ENCODE data around the gene ZNF224. TPM values are rescaled to one million over a fixed set of nuclear protein-coding genes. Genes with fewer than 3 reads are reported as not detected.

The ZNF224 gene
- total RNA-seq, 1 experiment from 2014 or later: 5.6 TPM

DNA sequence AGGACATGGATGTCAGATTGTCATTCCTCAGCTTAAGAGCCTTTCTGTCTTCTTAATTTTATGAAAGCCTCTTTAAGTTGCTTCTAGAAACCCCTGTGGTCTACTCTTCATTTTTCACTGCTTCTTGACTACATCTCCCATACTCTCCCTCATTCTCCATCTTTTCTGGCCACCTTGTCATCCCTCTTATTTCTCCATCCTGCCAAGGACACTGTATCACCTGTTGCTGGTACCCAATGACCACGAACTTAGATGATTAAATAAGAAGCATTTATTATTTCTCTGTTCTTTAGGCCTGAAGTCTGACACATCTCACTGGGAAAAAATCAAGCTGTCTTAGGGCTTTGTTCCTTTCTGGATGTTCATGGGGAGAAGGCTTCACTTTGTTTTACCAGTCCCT is 33.1 kb upstream of the ZNF224 start:
- TF ChIP-seq EZH2 (IDR thresholded peaks at IDR 0.05; ENCODE audit: low read length, unreplicated experiment): no peak
- TF ChIP-seq, protein P1, sequence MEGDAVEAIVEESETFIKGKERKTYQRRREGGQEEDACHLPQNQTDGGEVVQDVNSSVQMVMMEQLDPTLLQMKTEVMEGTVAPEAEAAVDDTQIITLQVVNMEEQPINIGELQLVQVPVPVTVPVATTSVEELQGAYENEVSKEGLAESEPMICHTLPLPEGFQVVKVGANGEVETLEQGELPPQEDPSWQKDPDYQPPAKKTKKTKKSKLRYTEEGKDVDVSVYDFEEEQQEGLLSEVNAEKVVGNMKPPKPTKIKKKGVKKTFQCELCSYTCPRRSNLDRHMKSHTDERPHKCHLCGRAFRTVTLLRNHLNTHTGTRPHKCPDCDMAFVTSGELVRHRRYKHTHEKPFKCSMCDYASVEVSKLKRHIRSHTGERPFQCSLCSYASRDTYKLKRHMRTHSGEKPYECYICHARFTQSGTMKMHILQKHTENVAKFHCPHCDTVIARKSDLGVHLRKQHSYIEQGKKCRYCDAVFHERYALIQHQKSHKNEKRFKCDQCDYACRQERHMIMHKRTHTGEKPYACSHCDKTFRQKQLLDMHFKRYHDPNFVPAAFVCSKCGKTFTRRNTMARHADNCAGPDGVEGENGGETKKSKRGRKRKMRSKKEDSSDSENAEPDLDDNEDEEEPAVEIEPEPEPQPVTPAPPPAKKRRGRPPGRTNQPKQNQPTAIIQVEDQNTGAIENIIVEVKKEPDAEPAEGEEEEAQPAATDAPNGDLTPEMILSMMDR (conservative IDR thresholded peaks at IDR 0.05; ENCODE audit: low read depth, low read length): no peak
- TF ChIP-seq EZH2phosphoT487 (IDR thresholded peaks at IDR 0.05; ENCODE audit: borderline replicate concordance, low read length): no peak
- intact Hi-C loops (cut with micrococcal nuclease): no loop called here
- Histone ChIP-seq H2AFZ (ENCODE audit: low read length) (no peak overlapping the region), H3K36me3 (ENCODE audit: low read depth, low read length) (no peaks in the 10 kb centered on the region), H3K9me2 (replicated peaks; ENCODE audit: low read length) (no peaks in the 10 kb centered on the region), H3K27ac (ENCODE audit: low read length) (no peak overlapping the region), H3K4me1 (ENCODE audit: insufficient read depth, low read length) (no peaks in the 10 kb centered on the region), H4K20me1 (ENCODE audit: low read length) (no peaks in the 10 kb centered on the region), H3K27me3 (ENCODE audit: low read length) (no peaks in the 10 kb centered on the region), H3K4me2 (ENCODE audit: low read length) (no peak overlapping the region), H3K79me2 (ENCODE audit: low read length) (no peaks in the 10 kb centered on the region), H3K9ac (ENCODE audit: low read length) (no peak overlapping the region), H3F3A (ENCODE audit: low read length, unreplicated experiment) (no peaks in the 10 kb centered on the region), H3K9me3 (ENCODE audit: low read length) (peaks cover 9% of the 10 kb centered on the region; the same call in 1 of the 2 replicates), H3K4me3 (ENCODE audit: low read length) (no peak overlapping the region)
- ChIA-PET POLR2A (ENCODE audit: unreplicated experiment) (no interaction called here), CTCF (no interaction called here)
- BruUV-seq (replicated peaks): no TSS peak
- no peak for ATAC-seq
- DNase-seq: no peak

DNA sequence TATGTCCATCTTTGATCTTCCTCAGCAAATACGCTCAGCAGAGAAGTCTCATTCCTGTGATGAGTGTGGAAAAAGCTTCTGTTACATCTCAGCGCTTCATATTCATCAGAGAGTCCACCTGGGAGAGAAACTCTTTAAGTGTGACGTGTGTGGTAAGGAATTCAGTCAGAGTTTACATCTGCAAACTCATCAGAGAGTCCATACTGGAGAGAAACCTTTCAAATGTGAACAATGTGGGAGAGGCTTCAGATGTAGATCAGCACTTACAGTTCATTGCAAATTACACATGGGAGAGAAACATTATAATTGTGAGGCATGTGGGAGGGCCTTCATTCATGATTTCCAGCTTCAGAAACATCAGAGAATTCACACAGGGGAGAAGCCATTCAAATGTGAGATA is 27.9 kb upstream of the ZNF224 start:
- no peaks in the 10 kb centered on the region for H3F3A ChIP-seq (ENCODE audit: low read length, unreplicated experiment)
- H3K9ac ChIP-seq (ENCODE audit: low read length): no peak overlapping the region
- ChIA-PET POLR2A (ENCODE audit: unreplicated experiment) (no interaction called here), CTCF (no interaction called here)
- no peaks in the 10 kb centered on the region for H3K36me3 ChIP-seq (ENCODE audit: low read depth, low read length)
- no peaks in the 10 kb centered on the region for H3K4me1 ChIP-seq (ENCODE audit: insufficient read depth, low read length)
- no peaks in the 10 kb centered on the region for H3K9me2 ChIP-seq (replicated peaks; ENCODE audit: low read length)
- BruUV-seq (replicated peaks): no TSS peak
- no peak overlapping the region for H3K4me3 ChIP-seq (ENCODE audit: low read length)
- intact Hi-C loops (cut with micrococcal nuclease): no loop called here
- H3K79me2 ChIP-seq (ENCODE audit: low read length): no peaks in the 10 kb centered on the region
- H3K9me3 ChIP-seq (ENCODE audit: low read length): peaks cover 17% of the 10 kb centered on the region; the same call in 1 of the 2 replicates
- no peaks in the 10 kb centered on the region for H3K27me3 ChIP-seq (ENCODE audit: low read length)
- no peak overlapping the region for H3K4me2 ChIP-seq (ENCODE audit: low read length)
- ATAC-seq: no peak
- no peak overlapping the region for H3K27ac ChIP-seq (ENCODE audit: low read length)
- TF ChIP-seq EZH2 (IDR thresholded peaks at IDR 0.05; ENCODE audit: low read length, unreplicated experiment) (no peak), EZH2phosphoT487 (IDR thresholded peaks at IDR 0.05; ENCODE audit: borderline replicate concordance, low read length) (no peak)
- TF ChIP-seq, protein P1 (conservative IDR thresholded peaks at IDR 0.05; ENCODE audit: low read depth, low read length): no peak
- no peak for DNase-seq
- H4K20me1 ChIP-seq (ENCODE audit: low read length): no peaks in the 10 kb centered on the region
- H2AFZ ChIP-seq (ENCODE audit: low read length): no peak overlapping the region

DNA sequence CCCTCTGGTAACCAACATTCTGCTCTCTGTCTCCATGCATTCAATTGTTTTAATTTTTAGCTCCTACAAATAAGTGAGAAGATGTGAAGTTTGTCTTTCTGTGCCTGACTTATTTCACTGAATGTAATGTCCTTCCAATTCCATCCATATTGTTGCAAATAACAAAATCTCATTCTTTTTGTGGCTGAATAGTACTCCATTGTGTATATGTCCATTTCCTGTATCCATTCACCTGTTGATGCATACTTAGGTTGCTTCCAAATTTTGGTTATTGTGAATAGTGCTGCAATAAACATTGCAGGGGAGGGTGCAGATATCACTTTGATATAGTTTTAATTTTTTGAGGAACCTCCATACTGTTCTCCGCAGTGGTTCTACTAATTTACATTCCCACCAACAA is 24.7 kb upstream of the ZNF224 start:
- DNase-seq (no peak), ATAC-seq (no peak)
- no TSS peak for BruUV-seq (replicated peaks)
- Histone ChIP-seq H3K27me3 (ENCODE audit: low read length) (no peaks in the 10 kb centered on the region), H3K79me2 (ENCODE audit: low read length) (no peaks in the 10 kb centered on the region), H3K9me3 (ENCODE audit: low read length) (peaks cover 17% of the 10 kb centered on the region; the same call in 1 of the 2 replicates), H3K36me3 (ENCODE audit: low read depth, low read length) (no peaks in the 10 kb centered on the region), H3K4me1 (ENCODE audit: insufficient read depth, low read length) (peaks cover 8% of the 10 kb centered on the region; the same call in 1 of the 2 replicates), H4K20me1 (ENCODE audit: low read length) (no peaks in the 10 kb centered on the region), H3K9ac (ENCODE audit: low read length) (no peak overlapping the region), H3K27ac (ENCODE audit: low read length) (no peak overlapping the region), H3K4me3 (ENCODE audit: low read length) (no peak overlapping the region), H3F3A (ENCODE audit: low read length, unreplicated experiment) (no peaks in the 10 kb centered on the region), H3K9me2 (replicated peaks; ENCODE audit: low read length) (no peaks in the 10 kb centered on the region), H2AFZ (ENCODE audit: low read length) (no peak overlapping the region), H3K4me2 (ENCODE audit: low read length) (no peak overlapping the region)
- ChIA-PET POLR2A (ENCODE audit: unreplicated experiment) (no interaction called here), CTCF (no interaction called here)
- TF ChIP-seq, protein P1 (conservative IDR thresholded peaks at IDR 0.05; ENCODE audit: low read depth, low read length): no peak
- no peak for TF ChIP-seq EZH2 (IDR thresholded peaks at IDR 0.05; ENCODE audit: low read length, unreplicated experiment)
- TF ChIP-seq EZH2phosphoT487 (IDR thresholded peaks at IDR 0.05; ENCODE audit: borderline replicate concordance, low read length): no peak
- intact Hi-C loops (cut with micrococcal nuclease): no loop called here
